CD8-positive, alpha-beta memory T cell (primary cell): ENCODE data around the gene TMEM121. TPM values are rescaled to one million over a fixed set of nuclear protein-coding genes. Genes with fewer than 3 reads are reported as not detected.

ENCODE experiments used
- CTCF ChIA-PET: fragments of 350-600 bp; sonication (Branson Sonifier 250); formaldehyde crosslinking; loops from one replicate; lab custom pipeline; 2021; ENCODE audit warnings: antibody characterized with exemption; lab: Charles Lee
- POLR2A ChIA-PET: fragments of 350-600 bp; sonication (Branson Sonifier 250); formaldehyde crosslinking; loops from one replicate; lab custom pipeline; 2021; ENCODE audit warnings: antibody characterized with exemption; lab: Charles Lee
- DNase-seq, 5 donors: peaks; one replicate each; pipeline versions ENCODE4 v3.0.0 to v3.0.0-alpha.2; 2020 to 2022; ENCODE audit warnings: mixed read lengths in 1 of 5
- H3K27ac ChIP-seq: one replicate; pipeline ENCODE4 v1.7.0; 2013; ENCODE audit warnings: low read depth, mild to moderate bottlenecking, low read length, moderate library complexity
- H3K27me3 ChIP-seq: 2 replicates; pipeline ENCODE4 v1.7.0; 2013; ENCODE audit warnings: low read length, mild to moderate bottlenecking; ENCODE audit not compliant: insufficient read depth, poor library complexity, severe bottlenecking
- H3K36me3 ChIP-seq: 2 replicates; pipeline ENCODE4 v1.7.0; 2013; ENCODE audit warnings: mild to moderate bottlenecking, low read length, moderate library complexity; ENCODE audit not compliant: insufficient read depth
- H3K4me1 ChIP-seq: 2 replicates; pipeline ENCODE4 v1.7.0; 2013; ENCODE audit warnings: mild to moderate bottlenecking, low read length, moderate library complexity; ENCODE audit not compliant: insufficient read depth
- H3K4me3 ChIP-seq: 2 replicates; pipeline ENCODE4 v1.7.0; 2013; ENCODE audit warnings: mild to moderate bottlenecking, low read length
- H3K9me3 ChIP-seq: 2 replicates; pipeline ENCODE4 v1.7.0; 2013; ENCODE audit warnings: mild to moderate bottlenecking, low read length
- H3K27ac Mint-ChIP-seq, 8 donors: one replicate each; pipeline ENCODE4 v1.8.0; 2020 to 2021; ENCODE audit warnings: mixed read lengths in 8 of 8, mild to moderate bottlenecking in 6 of 8, inconsistent platforms in 3 of 8, moderate library complexity in 3 of 8
- H3K27me3 Mint-ChIP-seq, 2 donors: one replicate each; pipeline ENCODE4 v1.8.0; 2020 to 2021; ENCODE audit warnings: mixed read lengths in 2 of 2, mild to moderate bottlenecking in 1 of 2, moderate library complexity in 1 of 2
- H3K36me3 Mint-ChIP-seq, 3 donors: one replicate each; pipeline ENCODE4 v1.8.0; 2020 to 2021; ENCODE audit warnings: mixed read lengths in 3 of 3, inconsistent platforms in 1 of 3, mild to moderate bottlenecking in 1 of 3
- H3K4me1 Mint-ChIP-seq, 3 donors: one replicate each; pipeline ENCODE4 v1.8.0; 2020 to 2021; ENCODE audit warnings: mixed read lengths in 3 of 3, inconsistent platforms in 1 of 3, mild to moderate bottlenecking in 1 of 3
- H3K4me3 Mint-ChIP-seq, 7 donors: one replicate each; pipeline ENCODE4 v1.8.0; 2020 to 2021; ENCODE audit warnings: mixed read lengths in 7 of 7, mild to moderate bottlenecking in 6 of 7, moderate library complexity in 4 of 7, inconsistent platforms in 2 of 7
- H3K9me3 Mint-ChIP-seq, 5 donors: one replicate each; pipeline ENCODE4 v1.8.0; 2020 to 2022; ENCODE audit warnings: mixed read lengths in 5 of 5, mild to moderate bottlenecking in 3 of 5, moderate library complexity in 2 of 5, inconsistent platforms in 1 of 5
- polyA plus RNA-seq: library from polyadenylated mRNA; unstranded; fragments of 300-500 nt; fragmentation: Illumina TruSeq; gene quantifications from one replicate; pipeline ENCODE4 v1.2.3, GENCODE V29; 2021
- total RNA-seq, 2 experiments: library from RNA; stranded (reverse); gene quantifications; one replicate each; pipeline ENCODE4 v1.2.3, GENCODE V29; 2021

TMEM121 gene
- total RNA-seq: 10 to 100 TPM; 14.2 to 17.1 TPM
- 3.8 TPM for polyA plus RNA-seq

- Mint-ChIP-seq H3K27me3 (peaks cover 15 to 18% of the 10 kb centered on the region in 2 donors), H3K4me3 (peak within 1 kb of the TSS; percentile 63 to 86 (median 69)), H3K36me3 (no peaks in the 10 kb centered on the region), H3K27ac (peak within 1 kb of the TSS in 4 of 8 donors; percentile 29 to 56 (median 54)), H3K4me1 (peaks cover 4 to 35% (median 7%) of the 10 kb centered on the region in 3 donors), H3K9me3 (peaks cover 0 to 2% (median 0%) of the 10 kb centered on the region in 5 donors)
- Histone ChIP-seq H3K4me3 (no peak within 1 kb of the TSS), H3K27me3 (peaks cover 17% of the 10 kb centered on the region), H3K4me1 (peaks cover 26% of the 10 kb centered on the region), H3K9me3 (no peaks in the 10 kb centered on the region), H3K27ac (no peak within 1 kb of the TSS), H3K36me3 (no peaks in the 10 kb centered on the region)
- ChIA-PET POLR2A (no interaction called here), CTCF (interaction anchor here (0.9 to 3.8 kb wide), 3 partner anchors 36 to 155 kb away, joined by 3 to 19 read pairs (median 3); no protein-coding TSS in a partner anchor)
- peak; percentile 21 to 62 (median 26) for DNase-seq
These were observed at the start of gene TMEM121 for GRCh38 chr14:105525861-105526775. Gene TMEM121, plus strand, starts transcription at chr14:105526583. Its CDS starts 2,252 bp downstream, at chr14:105528835.

DNA sequence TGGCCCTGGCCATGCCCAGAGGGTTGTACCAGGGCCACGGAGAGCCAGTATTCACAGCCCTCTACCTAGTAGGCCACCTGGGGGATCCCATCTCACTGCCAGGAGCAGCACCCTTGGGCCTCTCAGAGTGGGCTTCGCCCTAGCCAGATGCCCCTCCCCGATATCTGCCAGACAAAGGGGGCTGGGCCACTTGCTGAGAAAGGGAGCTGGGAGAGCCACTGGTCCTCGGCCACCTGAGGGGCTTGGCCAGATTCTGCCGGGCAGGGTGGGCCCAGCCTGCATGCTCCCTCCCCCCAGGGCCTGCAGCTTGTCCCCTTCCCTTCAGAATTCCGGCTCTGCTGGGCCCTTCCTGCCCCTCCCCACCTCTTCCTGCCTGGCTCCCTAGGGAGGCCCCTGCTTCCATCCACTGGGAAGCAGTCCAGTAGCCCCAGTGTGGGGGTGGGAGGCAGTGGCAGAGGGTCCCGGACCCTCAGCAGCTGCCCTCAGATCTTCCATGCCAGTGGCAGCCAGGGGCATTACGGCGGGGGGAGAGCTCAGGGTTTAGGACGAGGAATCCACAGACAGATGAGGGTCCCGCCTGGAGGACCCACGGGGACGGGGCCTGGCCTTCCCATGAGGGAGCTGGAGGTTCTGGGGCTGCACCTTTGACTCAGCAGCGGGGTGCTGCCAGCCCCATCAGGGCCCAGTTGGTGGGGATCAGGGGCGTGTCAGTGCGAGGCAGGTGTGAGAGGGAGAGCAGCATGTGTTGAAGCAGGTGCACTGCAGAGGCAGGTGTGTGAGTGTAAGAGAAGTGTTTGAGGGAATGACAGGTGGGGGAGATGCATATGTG, 49.3 kb upstream of the TMEM121 start:
- Mint-ChIP-seq H3K36me3 (no peaks in the 10 kb centered on the region), H3K4me3 (peak overlapping the region; percentile 19 to 84 (median 62)), H3K9me3 (peaks cover 0 to 3% (median 0%) of the 10 kb centered on the region in 5 donors), H3K4me1 (peaks cover 17 to 58% (median 33%) of the 10 kb centered on the region in 3 donors), H3K27ac (peak overlapping the region in 7 of 8 donors; percentile 9 to 89 (median 82)), H3K27me3 (peaks cover 0 to 8% of the 10 kb centered on the region in 2 donors)
- no peak overlapping the region for H3K27ac ChIP-seq
- DNase-seq: no peak
- no peaks in the 10 kb centered on the region for H3K27me3 ChIP-seq
- peaks cover 59% of the 10 kb centered on the region for H3K4me1 ChIP-seq
- ChIA-PET CTCF (interaction anchor here (1.3 to 8.5 kb wide), 2 partner anchors 13 to 29 kb away, joined by 3 to 63 read pairs; no protein-coding TSS in a partner anchor), POLR2A (no interaction called here)
- H3K9me3 ChIP-seq: no peaks in the 10 kb centered on the region
- no peak overlapping the region for H3K4me3 ChIP-seq
- H3K36me3 ChIP-seq: no peaks in the 10 kb centered on the region

DNA sequence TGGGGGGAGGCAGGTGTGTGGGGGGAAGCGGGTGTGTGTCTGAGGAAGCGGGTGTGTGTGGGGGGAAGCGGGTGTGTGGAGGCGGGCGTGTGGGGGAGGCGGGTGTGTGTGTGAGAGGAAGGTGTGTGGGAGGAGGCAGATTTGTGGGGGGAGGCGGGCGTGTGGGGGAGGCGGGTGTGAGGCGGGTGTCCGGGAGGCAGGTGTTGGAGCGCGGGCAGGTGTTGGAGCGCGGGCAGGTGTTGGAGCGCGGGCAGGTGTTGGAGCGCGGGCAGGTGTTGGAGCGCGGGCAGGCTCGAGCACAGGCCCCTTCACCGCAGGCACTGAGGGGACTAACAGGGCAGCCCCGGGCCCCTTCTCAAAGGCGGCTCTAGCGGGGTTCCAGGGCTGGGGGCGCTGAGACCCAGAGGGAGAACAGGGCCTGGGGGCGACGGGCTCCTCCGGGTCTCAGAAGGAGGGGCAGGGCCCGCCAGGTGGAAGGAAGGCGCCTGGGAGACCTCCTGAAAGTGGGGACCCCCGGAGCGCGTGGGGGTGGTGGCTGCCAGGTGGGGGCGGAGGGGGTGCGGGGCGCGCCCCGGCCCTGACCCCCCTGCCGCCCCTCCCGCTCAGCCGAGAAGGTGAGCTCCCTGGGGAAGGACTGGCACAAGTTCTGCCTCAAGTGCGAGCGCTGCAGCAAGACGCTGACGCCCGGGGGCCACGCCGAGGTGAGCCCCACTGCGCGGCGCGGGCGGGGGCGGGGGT, 48.6 kb upstream of the TMEM121 start:
- POLR2A ChIA-PET: interaction anchor here (0.7 to 0.9 kb wide), 2 partner anchors 12 to 659 kb away, joined by 3 to 6 read pairs; no protein-coding TSS in a partner anchor
- H3K27ac ChIP-seq: no peak overlapping the region

GRCh38 chr14:105478398-105479251, 47.8 kb upstream of the TMEM121 start:
- Histone ChIP-seq H3K9me3 (no peaks in the 10 kb centered on the region), H3K4me1 (peaks cover 70% of the 10 kb centered on the region), H3K36me3 (no peaks in the 10 kb centered on the region), H3K4me3 (no peak overlapping the region), H3K27me3 (no peaks in the 10 kb centered on the region), H3K27ac (no peak overlapping the region)
- Mint-ChIP-seq H3K36me3 (no peaks in the 10 kb centered on the region), H3K4me1 (peaks cover 23 to 66% (median 38%) of the 10 kb centered on the region in 3 donors), H3K27me3 (peaks cover 0 to 8% of the 10 kb centered on the region in 2 donors), H3K9me3 (peaks cover 0 to 3% (median 0%) of the 10 kb centered on the region in 5 donors), H3K27ac (peak overlapping the region in 2 of 8 donors; percentile 99 to 100), H3K4me3 (no peak overlapping the region)
- CTCF ChIA-PET: interaction anchor here (1.3 to 8.5 kb wide), 2 partner anchors 11 to 31 kb away, joined by 3 to 63 read pairs; no protein-coding TSS in a partner anchor
- POLR2A ChIA-PET: interaction anchor here (0.7 to 0.9 kb wide), 2 partner anchors 11 to 658 kb away, joined by 3 to 6 read pairs; no protein-coding TSS in a partner anchor
- peak in 2 of 5 donors; percentile 30 to 62 for DNase-seq

More for the DNA sequence above, 48.6 kb upstream of the TMEM121 start:
- Mint-ChIP-seq H3K4me1 (peaks cover 23 to 66% (median 38%) of the 10 kb centered on the region in 3 donors), H3K9me3 (peaks cover 0 to 3% (median 0%) of the 10 kb centered on the region in 5 donors), H3K4me3 (peak overlapping the region; percentile 19 to 76 (median 62)), H3K27ac (peak overlapping the region in 7 of 8 donors; percentile 74 to 89 (median 82)), H3K36me3 (no peaks in the 10 kb centered on the region), H3K27me3 (peaks cover 0 to 8% of the 10 kb centered on the region in 2 donors)
- Histone ChIP-seq H3K9me3 (no peaks in the 10 kb centered on the region), H3K4me3 (no peak overlapping the region), H3K36me3 (no peaks in the 10 kb centered on the region), H3K4me1 (peaks cover 67% of the 10 kb centered on the region), H3K27me3 (no peaks in the 10 kb centered on the region)
- peak; percentile 64 to 86 (median 75) for DNase-seq
- CTCF ChIA-PET: interaction anchor here (1.3 to 8.5 kb wide), 2 partner anchors 12 to 30 kb away, joined by 3 to 63 read pairs; no protein-coding TSS in a partner anchor

- Mint-ChIP-seq H3K9me3 (peaks cover 0 to 3% (median 0%) of the 10 kb centered on the region in 5 donors), H3K4me3 (peak overlapping the region in 6 of 7 donors; percentile 19 to 85 (median 70)), H3K36me3 (no peaks in the 10 kb centered on the region), H3K27ac (peak overlapping the region in 6 of 8 donors; percentile 89 to 100 (median 100)), H3K4me1 (peaks cover 29 to 68% (median 44%) of the 10 kb centered on the region in 3 donors), H3K27me3 (peaks cover 0 to 12% of the 10 kb centered on the region in 2 donors)
- ChIA-PET CTCF (interaction anchor here (1.6 to 3.1 kb wide), 3 partner anchors 12 to 179 kb away, joined by 10 to 135 read pairs (median 13); partner anchors contain the start of genes BRF1 and TEDC1), POLR2A (no interaction called here)
- H3K4me3 ChIP-seq: no peak overlapping the region
- no peaks in the 10 kb centered on the region for H3K36me3 ChIP-seq
- H3K9me3 ChIP-seq: no peaks in the 10 kb centered on the region
- H3K4me1 ChIP-seq: peaks cover 78% of the 10 kb centered on the region
- H3K27ac ChIP-seq: no peak overlapping the region
- peak in 1 of 5 donors; percentile 34 for DNase-seq
- no peaks in the 10 kb centered on the region for H3K27me3 ChIP-seq
These were observed 46.8 kb upstream of the TMEM121 start for GRCh38 chr14:105479431-105480158.

DNA sequence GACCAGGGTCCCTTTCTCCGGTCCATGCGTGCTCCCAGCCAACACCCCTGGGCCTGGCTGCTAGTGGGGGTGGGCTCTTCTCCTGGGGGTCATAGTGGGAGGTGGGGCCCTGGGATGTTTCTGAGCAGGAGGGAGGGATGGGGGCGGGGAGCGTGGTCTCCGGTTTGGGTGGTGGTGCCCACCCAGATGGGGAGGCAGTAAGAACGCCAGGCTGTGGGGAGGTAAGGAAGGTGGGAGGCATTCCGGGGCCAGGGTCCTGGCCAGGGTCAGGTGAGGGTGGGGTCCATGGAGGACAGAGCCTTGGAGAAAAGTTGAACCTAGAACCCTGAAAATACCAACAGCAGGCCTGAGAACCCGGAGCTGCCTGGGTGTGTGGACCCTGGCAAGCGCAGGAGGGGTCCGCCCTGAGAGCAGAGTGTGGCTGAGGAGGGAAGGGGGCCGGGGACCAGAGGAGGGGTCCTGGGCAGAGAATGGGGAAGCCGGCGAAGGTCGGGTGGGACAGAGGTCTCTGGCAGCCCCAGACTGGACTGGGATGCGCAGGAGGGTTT, 46.1 kb upstream of the TMEM121 start:
- Histone ChIP-seq H3K4me1 (peaks cover 80% of the 10 kb centered on the region), H3K27me3 (no peaks in the 10 kb centered on the region), H3K9me3 (no peaks in the 10 kb centered on the region), H3K4me3 (no peak overlapping the region), H3K27ac (peak overlapping the region; percentile 100), H3K36me3 (no peaks in the 10 kb centered on the region)
- ChIA-PET POLR2A (interaction anchor here (2.4 kb wide), 1 partner anchor 10 kb away, joined by 66 read pairs; the partner anchor contains the start of gene TEDC1), CTCF (interaction anchor here (0.6 to 3.1 kb wide), 23 partner anchors 9 to 437 kb away, joined by 3 to 135 read pairs (median 4); partner anchors contain the start of genes BRF1 and TEDC1)
- H3K4me3 Mint-ChIP-seq: peak overlapping the region; percentile 38 to 87 (median 80)
- H3K27ac Mint-ChIP-seq: peak overlapping the region; percentile 58 to 100 (median 100)
- H3K4me1 Mint-ChIP-seq: peaks cover 31 to 75% (median 48%) of the 10 kb centered on the region in 3 donors
- H3K27me3 Mint-ChIP-seq: peaks cover 0 to 12% of the 10 kb centered on the region in 2 donors
- no peaks in the 10 kb centered on the region for H3K36me3 Mint-ChIP-seq
- peaks cover 0 to 3% (median 0%) of the 10 kb centered on the region in 5 donors for H3K9me3 Mint-ChIP-seq
- DNase-seq: peak in 1 of 5 donors; percentile 39
